GM19099 (cell line): Measurements from ENCODE around the gene MFAP2.
A peak's percentile ranks its signal among the peaks of the same experiment; 100 is the strongest.

Experiments
- POLR2A ChIP-seq: IDR thresholded peaks from 3 replicates; pipeline ENCODE4 v1.6.1; 2011; ENCODE audit warnings: low read depth; ENCODE audit not compliant: insufficient read length; ENCODE audit errors: extremely low read depth

MFAP2 gene

GRCh38 chr1:17012775-17013490 is 32.5 kb upstream of the MFAP2 start:
- TF ChIP-seq POLR2A: no peak

- peak; percentile 41 for TF ChIP-seq POLR2A
Observed at GRCh38 chr1:17011439-17012307, 31.3 kb upstream of the MFAP2 start, which contains the start of gene ATP13A2. Gene ATP13A2, minus strand, starts transcription at chr1:17011928. Its CDS starts 190 bp downstream, at chr1:17011738.

- no peak for TF ChIP-seq POLR2A
Observed at GRCh38 chr1:17011092-17011438, 30.6 kb upstream of the MFAP2 start.

- no peak for TF ChIP-seq POLR2A
Observed at GRCh38 chr1:17009706-17010105, 29.3 kb upstream of the MFAP2 start.

- TF ChIP-seq POLR2A: no peak
Observed at GRCh38 chr1:17008208-17008855, 27.9 kb upstream of the MFAP2 start.

- no peak for TF ChIP-seq POLR2A
Observed at GRCh38 chr1:17007121-17007520, 26.7 kb upstream of the MFAP2 start.

GRCh38 chr1:17005365-17005740 is 24.9 kb upstream of the MFAP2 start:
- TF ChIP-seq POLR2A: no peak

- TF ChIP-seq POLR2A: no peak
Observed at GRCh38 chr1:17004466-17005364, 24.3 kb upstream of the MFAP2 start.

- no peak for TF ChIP-seq POLR2A
Observed at GRCh38 chr1:17002524-17002902, 22.1 kb upstream of the MFAP2 start.

- TF ChIP-seq POLR2A: no peak
Observed at GRCh38 chr1:17001760-17002523, 21.5 kb upstream of the MFAP2 start.

- TF ChIP-seq POLR2A: no peak
Observed at GRCh38 chr1:16999863-17000262, 19.4 kb upstream of the MFAP2 start.

GRCh38 chr1:16998589-16998988 is 18.2 kb upstream of the MFAP2 start:
- TF ChIP-seq POLR2A: no peak

GRCh38 chr1:16996845-16997244 is 16.4 kb upstream of the MFAP2 start:
- no peak for TF ChIP-seq POLR2A

GRCh38 chr1:16993521-16994038 is 13.2 kb upstream of the MFAP2 start:
- no peak for TF ChIP-seq POLR2A

GRCh38 chr1:16992675-16993074 is 12.3 kb upstream of the MFAP2 start:
- TF ChIP-seq POLR2A: no peak
